H1 (cell line): ENCODE results near the gene DNLZ. TPM values are rescaled to one million over a fixed set of nuclear protein-coding genes. Genes with fewer than 3 reads are reported as not detected.

Experiments used
- CTCF ChIP-seq, 3 experiments: IDR thresholded peaks; 1 replicate in 2 of 3; 2 replicates in 1 of 3; pipeline versions ENCODE4 v1.5.1 to v1.6.1; 2011; ENCODE audit warnings: low read length in 3 of 3, mild to moderate bottlenecking in 3 of 3, inconsistent platforms in 2 of 3, low read depth in 1 of 3, moderate library complexity in 1 of 3; ENCODE audit not compliant: insufficient read depth in 1 of 3; ENCODE audit errors: control extremely low read depth in 1 of 3
- GABPA ChIP-seq: IDR thresholded peaks from 2 replicates; pipeline ENCODE4 v1.6.1; 2011; ENCODE audit warnings: mild to moderate bottlenecking, low read length, moderate library complexity, borderline replicate concordance; ENCODE audit not compliant: insufficient read depth
- HDAC2 ChIP-seq, 2 experiments: fragments of 300-600 bp in 1 of 2; sonication (generic) in 1 of 2; IDR thresholded peaks; 2 replicates each; pipeline ENCODE4 v1.6.1; 2011 to 2012; ENCODE audit warnings: low read depth in 2 of 2, low read length in 2 of 2, mild to moderate bottlenecking in 2 of 2, moderate library complexity in 2 of 2, borderline replicate concordance in 1 of 2, inconsistent platforms in 1 of 2
- POU5F1 ChIP-seq: IDR thresholded peaks from 2 replicates; pipeline ENCODE4 v1.6.1; 2011; ENCODE audit warnings: low read depth, mild to moderate bottlenecking, low read length, moderate library complexity
- USF2 ChIP-seq: IDR thresholded peaks from 2 replicates; pipeline ENCODE4 v1.6.1; 2011; ENCODE audit warnings: low read length, improper control_type of control experiment
- polyA plus RNA-seq, 7 experiments: library from polyadenylated mRNA; depleted of rRNA in 3 of 7; stranded (reverse) in 5 of 7; unstranded in 2 of 7; fragments of >200 nt in 5 of 7; fragments of 200-250 nt in 2 of 7; gene quantifications; 1 replicate in 5 of 7; 2 replicates in 1 of 7; 4 replicates in 1 of 7; pipeline versions ENCODE4 v1.2.1 to v1.2.3, GENCODE V29; 2011 to 2013; ENCODE audit warnings: missing spikeins in 2 of 7, mixed read lengths in 2 of 7
- total RNA-seq: library from RNA; stranded (reverse); fragmentation: NEBNext Ultra II Directional; extraction: Animal tissue kit (Norgen Biotek cat#: 25700); gene quantifications from 2 replicates; pipeline ENCODE4 v1.2.1, GENCODE V29; 2021

DNLZ gene
- total and polyA plus RNA-seq, 2 of the 8 experiments (the other 6 are each of a cell fraction or from before 2014, with no cell fraction given): 11.6 to 17.9 TPM

- no peak for TF ChIP-seq HDAC2 (IDR thresholded peaks at IDR 0.05; ENCODE audit: borderline replicate concordance in 1 of 2, low read depth in 2 of 2, low read length in 2 of 2)
- no peak for TF ChIP-seq GABPA
- TF ChIP-seq POU5F1: no peak
- TF ChIP-seq CTCF (IDR thresholded peaks at IDR 0.05; ENCODE audit: control extremely low read depth in 1 of 3, insufficient read depth in 1 of 3, low read depth in 1 of 3, low read length in 3 of 3): no peak
- no peak for TF ChIP-seq USF2
Measured at GRCh38 chr9:136333045-136333444, 30.5 kb downstream of the DNLZ start (continued).
